GM19035 (cell line): ENCODE results near the gene CASP8AP2.
"Not testable (repeated sequence)": the region's sequence is repeated elsewhere in the genome, so short reads cannot be mapped to it uniquely, and the experiment has no call there.

ENCODE experiments used
- ATAC-seq: cut with Tn5 transposase; IDR thresholded peaks from one replicate; pipeline ENCODE4 v1.9.1; 2021; ENCODE audit not compliant: unreplicated experiment

CASP8AP2 gene

DNA sequence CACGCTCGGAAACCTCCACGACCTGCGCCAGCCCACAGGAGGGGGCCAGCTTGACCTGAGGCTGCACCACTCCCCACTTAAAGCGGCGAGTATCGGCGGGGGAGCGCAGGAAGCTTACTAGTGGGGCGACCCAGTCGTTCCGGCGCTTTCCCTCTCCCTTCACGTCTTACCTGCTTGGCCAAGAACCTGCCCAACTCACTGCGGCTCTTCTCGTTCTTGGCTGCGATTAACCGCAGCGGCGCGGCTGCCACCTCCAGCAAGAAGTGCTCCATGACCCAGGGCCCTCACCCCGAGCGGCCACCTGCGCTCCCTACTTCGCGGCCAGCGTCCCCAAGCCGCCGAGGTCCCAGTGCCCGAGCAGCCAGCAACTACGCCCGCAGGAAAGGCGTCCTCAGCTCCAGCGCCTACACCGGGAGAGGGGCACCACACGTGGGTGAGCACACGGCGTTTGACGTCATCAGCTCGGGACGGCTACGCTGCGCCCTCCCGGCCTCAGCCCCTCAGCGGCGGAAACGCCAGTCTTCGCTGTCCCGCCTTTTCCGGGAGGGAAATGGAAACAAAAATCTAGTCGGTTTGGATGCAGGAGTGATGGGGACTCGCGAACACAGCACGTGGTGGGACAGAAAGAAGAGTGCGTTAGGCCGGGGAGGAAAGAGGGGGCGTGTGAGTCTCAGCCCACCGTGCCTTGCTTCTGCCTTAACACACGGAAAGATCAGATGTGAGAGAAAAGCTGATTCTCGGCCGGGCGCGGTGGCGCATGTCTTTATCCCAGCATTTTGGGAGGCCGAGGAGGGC lies 10.1 kb upstream of the CASP8AP2 start, which contains the start of gene MDN1:
Gene MDN1 (minus strand): TSS at position 459 of the 795 bp plus-strand sequence. CDS start 187 bp downstream, at position 272.
- peak; percentile 94 for ATAC-seq

- no peak for ATAC-seq
Observed at GRCh38 chr6:89826029-89826528, 3.6 kb upstream of the CASP8AP2 start.

- not testable (repeated sequence) for ATAC-seq
Observed at GRCh38 chr6:89828475-89828987, 1.1 kb upstream of the CASP8AP2 start.

DNA sequence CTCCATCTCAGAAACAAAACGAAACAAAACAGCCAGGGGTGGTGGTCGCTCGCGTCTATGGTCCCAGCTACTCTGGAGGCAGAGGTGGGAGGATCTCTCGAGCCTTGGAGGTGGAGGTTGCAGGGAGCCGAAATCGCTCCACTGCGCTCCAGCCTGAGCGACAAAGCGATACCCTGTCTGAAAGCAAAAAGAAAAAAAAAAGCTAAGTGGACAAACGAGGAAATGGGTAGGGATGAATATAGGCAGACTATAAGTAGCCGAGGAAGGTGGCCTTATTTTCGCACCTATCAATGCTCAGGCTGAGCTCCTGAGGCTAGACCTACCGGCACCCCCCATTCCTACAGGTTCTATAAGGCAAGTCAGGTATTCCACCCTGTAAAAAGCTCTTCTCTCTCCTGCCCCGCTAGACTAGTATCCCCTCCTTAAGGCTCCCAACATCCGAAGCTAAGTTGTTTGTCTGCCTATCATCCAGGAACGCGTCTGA lies 650 bp upstream of the CASP8AP2 start:
- ATAC-seq = peak; percentile 37

DNA sequence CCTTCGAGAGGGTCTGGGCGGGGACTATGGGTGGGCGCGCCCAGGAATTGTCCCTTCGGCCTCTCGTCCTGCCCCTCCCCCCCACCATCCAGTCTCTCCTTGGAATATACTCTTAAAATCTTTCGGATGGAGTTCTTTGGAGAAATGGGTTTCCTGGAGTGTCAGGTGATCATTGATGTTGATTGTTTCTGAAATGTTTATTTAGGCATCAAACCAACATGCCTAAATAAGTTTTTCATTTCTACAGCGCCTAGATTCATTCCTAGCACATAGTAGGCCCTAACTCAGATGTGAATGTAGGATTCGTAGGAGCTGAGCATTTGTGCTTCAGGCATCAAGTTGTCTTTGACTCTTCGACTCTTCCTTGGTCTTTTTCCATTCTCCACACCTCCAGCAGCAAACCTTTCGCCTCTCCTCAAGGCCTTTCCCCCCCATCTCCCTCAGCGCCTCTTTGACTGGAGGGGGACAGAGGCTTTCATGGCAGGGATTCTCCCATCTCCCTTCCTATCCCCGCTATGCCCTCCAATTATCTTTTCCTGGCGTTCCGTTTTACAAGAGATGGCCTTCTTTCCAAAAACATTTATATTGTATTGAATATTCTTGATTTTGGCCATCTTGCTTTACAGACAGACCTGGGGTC lies 610 bp downstream of the CASP8AP2 start:
- no peak for ATAC-seq

GRCh38 chr6:89834884-89835792 lies 5.5 kb downstream of the CASP8AP2 start:
- peak; percentile 96 for ATAC-seq

DNA sequence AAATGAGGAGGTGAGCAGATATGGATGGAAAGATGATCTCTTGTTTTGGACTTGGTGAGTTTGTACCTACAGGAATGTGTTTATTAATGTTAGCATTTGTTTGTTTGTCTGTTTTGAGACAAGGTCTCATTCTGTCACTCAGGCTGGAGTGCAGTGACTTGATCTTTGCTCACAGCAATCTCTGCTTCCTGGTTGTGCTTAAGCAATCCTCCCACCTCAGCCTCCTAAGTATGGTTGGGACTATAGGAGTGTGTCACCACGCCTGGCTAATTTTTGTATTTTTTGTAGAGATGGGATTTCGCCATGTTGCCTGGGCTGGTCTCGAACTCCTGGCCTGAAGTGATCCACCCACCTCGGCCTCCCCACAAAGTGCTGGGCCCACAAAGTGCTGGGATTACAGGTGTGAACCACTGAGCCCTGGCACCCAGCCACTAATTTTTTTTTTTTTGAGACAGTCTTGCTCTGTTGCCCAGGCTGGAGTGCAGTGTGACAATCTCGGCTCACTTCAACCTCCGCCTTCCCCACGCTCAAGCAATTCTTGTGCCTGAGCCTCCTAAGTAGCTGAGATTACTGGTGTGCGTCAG lies 7.1 kb downstream of the CASP8AP2 start:
- ATAC-seq = no peak

DNA sequence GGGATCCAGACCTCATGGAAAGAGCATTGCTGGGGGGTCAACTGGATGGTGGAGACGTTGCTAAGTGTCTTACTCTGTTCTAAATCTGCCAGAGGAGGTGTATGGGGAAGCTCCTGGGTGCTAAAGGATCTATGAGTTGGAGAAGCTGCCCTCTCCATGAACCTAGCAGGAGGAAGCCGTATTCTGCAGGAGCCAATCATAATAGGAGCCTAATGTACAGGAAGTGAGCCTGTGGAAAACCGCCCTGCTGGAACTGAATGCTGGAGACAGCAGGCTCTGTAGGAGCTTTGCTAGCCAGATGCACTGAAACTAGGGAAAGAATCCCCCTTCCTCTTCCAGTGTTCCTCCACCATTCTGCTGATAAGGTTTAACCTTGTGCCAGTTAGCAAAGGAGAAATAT lies 10.9 kb downstream of the CASP8AP2 start:
- no peak for ATAC-seq

GRCh38 chr6:89842228-89842627 lies 12.5 kb downstream of the CASP8AP2 start:
- ATAC-seq = no peak

- no peak for ATAC-seq
Observed at GRCh38 chr6:89843070-89843469, 13.4 kb downstream of the CASP8AP2 start.

GRCh38 chr6:89847513-89847912 lies 17.8 kb downstream of the CASP8AP2 start:
- not testable (repeated sequence) for ATAC-seq

DNA sequence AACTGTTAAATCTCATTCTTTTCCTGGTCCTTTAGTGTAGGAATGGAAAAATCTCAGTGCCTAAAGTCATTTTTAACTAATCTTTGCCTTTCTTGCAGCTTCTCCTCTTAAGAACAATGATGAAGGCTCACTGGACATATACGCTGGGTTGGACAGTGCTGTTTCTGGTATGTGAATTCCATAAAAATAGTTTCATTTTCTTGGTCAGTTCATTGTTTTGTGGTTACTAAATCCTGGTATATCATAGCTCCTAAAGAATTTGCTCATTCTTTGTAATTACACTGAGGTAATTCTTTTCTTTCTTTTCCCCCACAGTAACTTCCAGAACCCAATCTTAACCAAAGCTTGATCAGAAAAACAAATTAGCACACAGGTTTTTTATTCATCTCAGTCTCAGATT lies 23.4 kb downstream of the CASP8AP2 start:
- no peak for ATAC-seq

DNA sequence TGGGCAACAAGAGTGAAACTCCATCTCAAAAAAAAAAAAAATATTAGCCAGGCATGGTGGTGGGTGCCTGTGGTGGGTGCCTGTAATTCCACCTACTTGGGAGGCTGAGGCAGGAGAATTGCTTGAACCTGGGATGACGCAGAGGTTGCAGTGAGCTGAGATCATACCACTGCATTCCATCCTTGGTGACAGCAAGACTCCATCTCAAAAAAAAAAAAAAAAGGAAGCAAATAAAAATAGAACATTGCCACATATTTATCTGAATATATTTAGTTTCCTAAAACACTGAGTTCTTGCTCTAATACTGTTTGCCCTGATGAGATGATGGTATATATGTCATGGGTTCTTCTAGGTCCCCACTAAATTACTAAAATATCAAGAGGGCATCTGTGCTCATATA lies 28.4 kb downstream of the CASP8AP2 start:
- ATAC-seq = no peak

DNA sequence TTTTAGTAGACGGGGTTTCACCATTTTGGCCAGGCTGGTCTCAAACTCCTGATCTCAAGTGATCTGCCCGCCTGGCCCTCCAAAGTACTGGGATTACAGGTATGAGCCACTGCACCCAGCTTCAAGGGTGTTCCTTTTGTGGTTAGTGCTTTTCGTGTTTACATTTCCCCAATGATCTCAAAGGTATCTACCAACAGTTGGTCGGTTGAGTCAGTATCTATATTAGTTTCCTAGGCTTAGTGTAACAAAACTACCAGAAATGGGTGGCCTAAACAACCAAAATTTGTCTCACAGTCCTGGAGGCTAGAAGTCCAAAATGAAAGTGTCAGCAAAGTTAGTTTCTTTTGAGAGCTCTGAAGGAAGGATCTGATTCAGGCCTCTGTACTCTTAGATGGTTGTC lies 30.1 kb downstream of the CASP8AP2 start:
- peak; percentile 63 for ATAC-seq

GRCh38 chr6:89862273-89862672 lies 32.6 kb downstream of the CASP8AP2 start:
- ATAC-seq = peak; percentile 64

DNA sequence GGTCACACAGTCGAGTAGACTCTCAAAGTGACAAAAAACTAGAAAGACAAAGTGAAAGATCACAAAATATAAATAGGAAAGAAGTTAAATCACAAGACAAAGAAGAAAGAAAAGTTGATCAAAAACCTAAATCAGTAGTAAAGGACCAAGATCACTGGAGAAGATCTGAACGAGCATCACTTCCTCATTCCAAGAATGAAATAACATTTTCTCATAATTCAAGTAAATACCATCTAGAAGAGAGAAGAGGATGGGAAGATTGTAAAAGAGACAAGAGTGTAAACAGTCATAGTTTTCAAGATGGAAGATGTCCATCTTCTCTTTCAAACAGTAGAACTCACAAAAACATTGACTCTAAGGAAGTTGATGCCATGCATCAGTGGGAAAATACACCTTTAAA lies 33.0 kb downstream of the CASP8AP2 start:
- no peak for ATAC-seq

GRCh38 chr6:89866024-89866678 lies 36.5 kb downstream of the CASP8AP2 start:
- ATAC-seq = no peak

- no peak for ATAC-seq
Observed at GRCh38 chr6:89873721-89874120, 44.0 kb downstream of the CASP8AP2 start.

- no peak for ATAC-seq
Observed at GRCh38 chr6:89874438-89874837, 44.8 kb downstream of the CASP8AP2 start.
